Progenitor cell of endocrine pancreas (in vitro differentiated cells): ENCODE measurements around the gene SLC41A3. TPM values are rescaled to one million over a fixed set of nuclear protein-coding genes. Genes with fewer than 3 reads are reported as not detected.

ENCODE experiments used
- DNase-seq: peaks from one replicate; pipeline ENCODE4 v3.0.0; 2021; ENCODE audit warnings: low spot score; ENCODE audit not compliant: unreplicated experiment
- H3K27ac Mint-ChIP-seq: 2 replicates; pipeline ENCODE4 v1.8.0; 2021; ENCODE audit warnings: mild to moderate bottlenecking, moderate library complexity, mixed read lengths
- H3K27me3 Mint-ChIP-seq: 2 replicates; pipeline ENCODE4 v1.8.0; 2021; ENCODE audit warnings: mixed read lengths
- H3K36me3 Mint-ChIP-seq: 2 replicates; pipeline ENCODE4 v1.8.0; 2022; ENCODE audit warnings: mixed read lengths; ENCODE audit not compliant: insufficient read depth
- H3K4me1 Mint-ChIP-seq: 2 replicates; pipeline ENCODE4 v1.8.0; 2021; ENCODE audit warnings: low read depth, mixed read lengths
- H3K4me3 Mint-ChIP-seq: 2 replicates; pipeline ENCODE4 v1.8.0; 2021; ENCODE audit warnings: low read depth, mild to moderate bottlenecking, moderate library complexity, mixed read lengths
- H3K9me3 Mint-ChIP-seq: 2 replicates; pipeline ENCODE4 v1.8.0; 2021; ENCODE audit warnings: low read depth, mixed read lengths
- total RNA-seq: library from RNA; stranded (reverse); gene quantifications from 2 replicates; pipeline ENCODE4 v1.2.1, GENCODE V29; 2021
- TF ChIP-seq, protein P1 (sequence below): fragments of 200-600 bp; sonication (generic); IDR thresholded peaks from one replicate; pipeline ENCODE4 v1.5.0; 2021; ENCODE audit warnings: antibody characterized with exemption, mild to moderate bottlenecking; ENCODE audit not compliant: unreplicated experiment

The SLC41A3 gene
- total RNA-seq, 1 donor from 2014 or later = 62.4 TPM

DNA sequence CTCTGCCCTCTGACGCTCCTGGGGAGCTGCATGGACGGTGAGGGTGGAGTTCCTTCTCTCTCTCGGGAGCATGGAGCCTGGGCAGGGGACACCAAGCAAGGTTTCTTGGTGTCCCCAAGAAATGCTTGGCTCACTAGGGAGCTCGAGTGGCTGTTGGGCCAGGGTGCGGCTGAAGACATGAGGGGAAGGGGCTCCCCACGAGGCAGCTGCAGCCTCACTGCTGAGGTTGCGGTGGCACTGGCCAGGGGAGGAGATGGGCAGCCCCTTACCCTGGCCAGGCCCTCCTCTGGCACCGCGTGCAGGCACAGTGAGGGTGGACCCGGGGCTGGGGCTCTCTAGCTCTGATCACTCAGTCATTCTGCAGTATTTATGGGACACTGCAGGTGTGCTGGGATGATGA, 43.5 kb upstream of the SLC41A3 start:
- TF ChIP-seq, protein P1, sequence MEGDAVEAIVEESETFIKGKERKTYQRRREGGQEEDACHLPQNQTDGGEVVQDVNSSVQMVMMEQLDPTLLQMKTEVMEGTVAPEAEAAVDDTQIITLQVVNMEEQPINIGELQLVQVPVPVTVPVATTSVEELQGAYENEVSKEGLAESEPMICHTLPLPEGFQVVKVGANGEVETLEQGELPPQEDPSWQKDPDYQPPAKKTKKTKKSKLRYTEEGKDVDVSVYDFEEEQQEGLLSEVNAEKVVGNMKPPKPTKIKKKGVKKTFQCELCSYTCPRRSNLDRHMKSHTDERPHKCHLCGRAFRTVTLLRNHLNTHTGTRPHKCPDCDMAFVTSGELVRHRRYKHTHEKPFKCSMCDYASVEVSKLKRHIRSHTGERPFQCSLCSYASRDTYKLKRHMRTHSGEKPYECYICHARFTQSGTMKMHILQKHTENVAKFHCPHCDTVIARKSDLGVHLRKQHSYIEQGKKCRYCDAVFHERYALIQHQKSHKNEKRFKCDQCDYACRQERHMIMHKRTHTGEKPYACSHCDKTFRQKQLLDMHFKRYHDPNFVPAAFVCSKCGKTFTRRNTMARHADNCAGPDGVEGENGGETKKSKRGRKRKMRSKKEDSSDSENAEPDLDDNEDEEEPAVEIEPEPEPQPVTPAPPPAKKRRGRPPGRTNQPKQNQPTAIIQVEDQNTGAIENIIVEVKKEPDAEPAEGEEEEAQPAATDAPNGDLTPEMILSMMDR = no peak
- no peak for DNase-seq
- no peaks in the 10 kb centered on the region for H3K36me3 Mint-ChIP-seq
- H3K4me3 Mint-ChIP-seq = no peak overlapping the region
- no peaks in the 10 kb centered on the region for H3K4me1 Mint-ChIP-seq
- H3K27me3 Mint-ChIP-seq = peaks cover 4% of the 10 kb centered on the region
- no peaks in the 10 kb centered on the region for H3K9me3 Mint-ChIP-seq
- no peak overlapping the region for H3K27ac Mint-ChIP-seq

DNA sequence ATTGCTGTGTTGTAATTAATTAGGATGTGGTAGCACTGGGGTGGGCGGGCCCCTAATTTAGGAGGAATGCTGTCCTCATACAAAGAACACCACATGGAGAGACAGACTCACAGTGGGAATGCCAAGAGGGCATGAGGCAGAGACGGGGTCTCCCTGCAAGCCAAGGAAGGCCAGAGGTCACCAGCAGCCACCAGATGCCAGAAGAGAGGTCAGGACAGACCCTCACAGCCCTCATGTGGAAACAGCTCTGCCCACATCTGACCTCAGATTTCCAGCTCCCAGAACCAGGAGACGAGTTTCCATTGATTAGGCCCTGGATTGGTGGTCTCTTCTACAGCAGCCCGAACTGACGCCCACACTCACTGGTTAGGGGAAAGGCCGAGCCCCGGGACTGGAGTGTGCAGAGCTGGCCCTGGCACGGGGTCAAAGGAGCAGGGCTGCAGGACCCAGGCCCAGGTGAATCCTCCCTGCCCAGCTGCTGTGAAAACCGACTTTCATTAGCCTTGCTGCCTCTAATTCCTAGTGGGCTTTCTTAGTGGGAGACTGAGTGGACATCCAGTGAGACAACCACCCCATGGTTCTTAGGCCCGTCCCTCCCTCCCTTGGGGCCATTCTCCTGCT, 43.0 kb upstream of the SLC41A3 start:
- TF ChIP-seq, protein P1 = no peak
- Mint-ChIP-seq H3K9me3 (no peaks in the 10 kb centered on the region), H3K27ac (no peak overlapping the region), H3K4me1 (no peaks in the 10 kb centered on the region), H3K27me3 (peaks cover 2% of the 10 kb centered on the region), H3K36me3 (no peaks in the 10 kb centered on the region), H3K4me3 (no peak overlapping the region)
- DNase-seq = no peak

DNA sequence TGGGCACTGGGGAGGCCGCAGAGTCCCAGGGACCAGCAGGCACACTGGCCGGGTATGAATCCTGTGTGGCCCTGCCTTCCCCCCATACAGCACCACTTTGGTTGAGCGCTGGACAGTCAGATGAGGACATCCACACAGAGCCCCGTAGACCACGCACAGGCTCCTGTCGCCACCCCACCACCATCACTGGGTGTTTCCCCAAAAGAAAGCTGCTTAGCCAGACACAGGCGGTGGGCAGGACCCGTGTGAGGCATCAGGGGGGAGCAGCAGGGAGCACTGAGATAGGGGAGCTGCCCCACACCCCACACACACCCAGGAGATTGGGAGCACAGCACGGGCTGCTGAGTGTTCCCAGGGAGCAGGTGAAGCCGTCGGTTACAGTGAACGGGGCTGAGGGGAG, 42.4 kb upstream of the SLC41A3 start:
- TF ChIP-seq, protein P1 = no peak
- Mint-ChIP-seq H3K4me3 (no peak overlapping the region), H3K9me3 (no peaks in the 10 kb centered on the region), H3K27ac (no peak overlapping the region), H3K36me3 (no peaks in the 10 kb centered on the region), H3K27me3 (peaks cover 2% of the 10 kb centered on the region), H3K4me1 (no peaks in the 10 kb centered on the region)
- DNase-seq = no peak

DNA sequence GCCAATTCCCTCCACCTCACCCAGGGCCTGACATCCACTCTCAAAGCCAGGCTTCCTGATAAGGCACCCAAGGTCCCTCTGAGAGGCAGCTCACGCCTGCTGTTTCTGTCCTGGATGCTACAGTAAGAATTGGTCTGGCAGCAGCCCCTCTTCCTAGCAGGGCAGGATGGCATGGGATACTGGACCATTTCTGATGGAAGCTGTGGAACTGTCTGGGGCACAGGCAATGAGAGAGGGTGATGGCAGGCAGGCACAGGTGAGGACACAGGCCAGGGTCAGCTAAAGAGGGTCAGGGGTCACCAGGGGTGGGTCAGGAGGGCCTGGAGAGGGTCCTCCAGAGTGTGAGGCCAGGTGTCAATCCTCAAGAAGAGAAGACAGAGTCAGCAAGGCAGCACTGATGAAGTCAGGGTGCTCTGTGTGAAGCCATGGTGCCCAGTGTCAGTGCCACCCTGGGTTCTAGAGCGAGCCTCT, 41.9 kb upstream of the SLC41A3 start:
- no peaks in the 10 kb centered on the region for H3K4me1 Mint-ChIP-seq
- TF ChIP-seq, protein P1 = no peak
- H3K27me3 Mint-ChIP-seq = peaks cover 2% of the 10 kb centered on the region
- DNase-seq = no peak
- H3K4me3 Mint-ChIP-seq = no peak overlapping the region
- no peak overlapping the region for H3K27ac Mint-ChIP-seq
- H3K9me3 Mint-ChIP-seq = no peaks in the 10 kb centered on the region
- no peaks in the 10 kb centered on the region for H3K36me3 Mint-ChIP-seq

DNA sequence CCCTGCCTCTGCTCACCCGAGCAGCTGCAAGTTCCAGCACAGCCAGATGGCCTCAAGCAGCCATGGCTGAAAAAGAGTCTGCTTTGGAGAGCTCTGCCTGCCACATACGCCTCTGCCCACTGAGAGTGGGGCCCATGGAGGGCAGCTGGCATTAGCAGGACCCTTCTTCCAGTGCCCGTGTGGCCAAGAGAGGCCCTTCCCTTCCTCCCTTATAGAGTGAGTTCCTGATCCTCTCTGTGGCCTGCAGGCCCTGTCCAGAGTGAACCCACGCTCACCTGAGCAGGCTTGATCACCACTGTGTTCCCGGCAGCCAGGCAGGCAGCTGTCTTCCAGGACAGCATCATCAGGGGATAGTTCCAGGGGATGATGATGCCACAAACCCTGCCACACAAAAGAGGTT, 41.4 kb upstream of the SLC41A3 start:
- Mint-ChIP-seq H3K27ac (no peak overlapping the region), H3K4me3 (no peak overlapping the region), H3K27me3 (peaks cover 2% of the 10 kb centered on the region), H3K36me3 (no peaks in the 10 kb centered on the region), H3K9me3 (no peaks in the 10 kb centered on the region), H3K4me1 (no peaks in the 10 kb centered on the region)
- no peak for DNase-seq
- TF ChIP-seq, protein P1 = no peak
